GM12878 (cell line): Measurements from ENCODE around the gene KDF1. TPM values are rescaled to one million over a fixed set of nuclear protein-coding genes. Genes with fewer than 3 reads are reported as not detected.

Experiments
- ATAC-seq: fragments of 200-7000 bp; cut with Tn5 transposase; 3 replicates; pipeline ENCODE4 v1.9.1; 2020; ENCODE audit warnings: mild to moderate bottlenecking, moderate library complexity
- BruUV-seq: library from RNA; stranded (reverse); fragments of 400-500 nt; replicated peaks from 2 replicates; lab custom pipeline; 2021; lab: Mats Ljungman, UMichigan
- CTCF ChIA-PET: fragments of 300-600 bp; sonication (Branson Sonifier 250); formaldehyde crosslinking; extraction: SDS; loops from one replicate; lab custom pipeline; 2021; ENCODE audit warnings: inconsistent platforms; lab: Yijun Ruan, JAX
- POLR2A ChIA-PET: fragments of 350-600 bp; formaldehyde crosslinking; extraction: SDS; loops from one replicate; lab custom pipeline; 2021; ENCODE audit warnings: inconsistent platforms; lab: Charles Lee
- RAD21 ChIA-PET: fragments of 300-600 bp; sonication (Branson Sonifier 250); formaldehyde crosslinking; loops from one replicate; lab custom pipeline; 2023; ENCODE audit warnings: antibody characterized with exemption; ENCODE audit not compliant: unreplicated experiment; lab: Charles Lee
- SMC1A ChIA-PET: fragments of 300-600 bp; sonication (Branson Sonifier 250); formaldehyde crosslinking; loops from one replicate; lab custom pipeline; 2023; ENCODE audit not compliant: unreplicated experiment, uncharacterized antibody; lab: Charles Lee
- DNase-seq: peaks from one replicate; pipeline ENCODE4 v3.0.0-alpha.2; 2011; ENCODE audit warnings: low read depth, low spot score
- FAIRE-seq: peaks from 3 replicates; lab custom pipeline; 2011; peaks lifted over from hg19 to GRCh38; lab: Jason Lieb, UNC
- H2AFZ ChIP-seq: 2 replicates; pipeline ENCODE4 v1.6.0; 2011; ENCODE audit warnings: low read depth, low read length, control low read depth; ENCODE audit not compliant: control insufficient read depth
- H3K27ac ChIP-seq: 2 replicates; pipeline ENCODE4 v1.5.1; 2011; ENCODE audit warnings: control low read depth; ENCODE audit not compliant: control insufficient read depth, insufficient read depth
- H3K27me3 ChIP-seq, 2 experiments: replicated peaks in 1 of 2; 2 replicates each; pipeline versions ENCODE4 v1.6.0 to v1.6.1; 2011; ENCODE audit warnings: low read length in 1 of 2; ENCODE audit not compliant: control insufficient read depth in 2 of 2, insufficient read depth in 2 of 2
- H3K36me3 ChIP-seq, 2 experiments: 2 replicates each; pipeline ENCODE4 v1.5.1; 2011; ENCODE audit warnings: low read length in 1 of 2; ENCODE audit not compliant: control insufficient read depth in 2 of 2, insufficient read depth in 2 of 2
- H3K4me1 ChIP-seq: 2 replicates; pipeline ENCODE4 v1.6.1; 2011; ENCODE audit warnings: mild to moderate bottlenecking, low read length, moderate library complexity, mixed read lengths; ENCODE audit not compliant: control insufficient read depth, insufficient read depth
- H3K4me2 ChIP-seq: 2 replicates; pipeline ENCODE4 v1.6.0; 2011; ENCODE audit warnings: control low read depth; ENCODE audit not compliant: control insufficient read depth, insufficient read depth
- H3K4me3 ChIP-seq: fragments of 200-600 bp; sonication (generic); 2 replicates; pipeline ENCODE4 v1.5.1; 2016
- H3K79me2 ChIP-seq: 2 replicates; pipeline ENCODE4 v1.6.0; 2011; ENCODE audit warnings: low read length; ENCODE audit not compliant: control insufficient read depth, insufficient read depth
- H3K9ac ChIP-seq: 2 replicates; pipeline ENCODE4 v1.8.0; 2011; ENCODE audit warnings: low read length, control low read depth, mixed read lengths; ENCODE audit not compliant: control insufficient read depth, insufficient read depth
- H3K9me3 ChIP-seq: replicated peaks from 3 replicates; pipeline ENCODE4 v1.5.1; 2011; ENCODE audit warnings: mild to moderate bottlenecking, low read length; ENCODE audit not compliant: control insufficient read depth, insufficient read depth
- H4K20me1 ChIP-seq: 2 replicates; pipeline ENCODE4 v1.6.0; 2011; ENCODE audit not compliant: control insufficient read depth, insufficient read depth
- DPF2 ChIP-seq: fragments of 450-650 bp; IDR thresholded peaks from 2 replicates; pipeline ENCODE4 v1.6.1; 2017; ENCODE audit warnings: mild to moderate bottlenecking
- E2F8 ChIP-seq: fragments of 450-650 bp; IDR thresholded peaks from 2 replicates; pipeline ENCODE4 v1.6.1; 2018; ENCODE audit warnings: mild to moderate bottlenecking, low read depth, moderate library complexity; ENCODE audit not compliant: partially characterized antibody
- KDM1A ChIP-seq: fragments of 200-600 bp; sonication (generic); IDR thresholded peaks from 2 replicates; pipeline ENCODE4 v1.6.1; 2016; ENCODE audit warnings: borderline replicate concordance
- NR2C1 ChIP-seq: fragments of 450-650 bp; IDR thresholded peaks from 2 replicates; pipeline ENCODE4 v1.6.1; 2017; ENCODE audit warnings: antibody characterized with exemption, mild to moderate bottlenecking, moderate library complexity
- PKNOX1 ChIP-seq: fragments of 450-650 bp; IDR thresholded peaks from 2 replicates; pipeline ENCODE4 v1.6.1; 2016; ENCODE audit warnings: mild to moderate bottlenecking
- PRDM15 ChIP-seq: fragments of 450-650 bp; formaldehyde crosslinking; IDR thresholded peaks from 2 replicates; pipeline ENCODE4 v1.4.0; 2020; ENCODE audit warnings: mild to moderate bottlenecking, moderate library complexity
- RAD21 ChIP-seq: IDR thresholded peaks from 2 replicates; pipeline ENCODE4 v1.6.1; 2011; ENCODE audit warnings: mild to moderate bottlenecking, low read depth, low read length, moderate library complexity; ENCODE audit not compliant: insufficient read depth
- STAT1 ChIP-seq: fragments of 450-650 bp; conservative IDR thresholded peaks from 2 replicates; pipeline ENCODE4 v1.6.1; 2014; ENCODE audit warnings: antibody characterized with exemption, mild to moderate bottlenecking
- TAF1 ChIP-seq: IDR thresholded peaks from 2 replicates; pipeline ENCODE4 v1.6.1; 2011; ENCODE audit warnings: mild to moderate bottlenecking, low read depth, low read length, borderline replicate concordance
- ZBED1 ChIP-seq: IDR thresholded peaks from 2 replicates; pipeline ENCODE4 v1.6.1; 2016; ENCODE audit warnings: borderline replicate concordance
- WGBS: methylation state at CpG from one replicate; pipeline ENCODE4 v1.1.6; 2016; ENCODE audit warnings: low lambda C conversion rate; ENCODE audit not compliant: insufficient replicate concordance, insufficient coverage; ENCODE audit errors: missing lambda C conversion rate; 5-methylcytosine and 5-hydroxymethylcytosine counted together
- in situ Hi-C: fragments of 300-500 bp; cut with MboI; formaldehyde crosslinking; loops from 9 replicates; pipeline ENCODE4 v1.14.3; 2018; ENCODE audit warnings: mixed read lengths
- intact Hi-C: fragments of 100-400 bp; cut with micrococcal nuclease; formaldehyde crosslinking; loops from one replicate; pipeline ENCODE4 v1.14.2; 2022; ENCODE audit not compliant: unreplicated experiment
- polyA plus RNA-seq, 11 experiments: library from polyadenylated mRNA; depleted of rRNA in 4 of 11; unstranded in 6 of 11; stranded (reverse) in 5 of 11; fragments of >200 nt; fragmentation: Nextera tagmentation in 4 of 11; fragmentation: Illumina TruSeq in 1 of 11; extraction: Ambion mirVana in 4 of 11; extraction: Trizol in 1 of 11; gene quantifications; 1 replicate in 1 of 11; 2 replicates in 10 of 11; pipeline versions ENCODE4 v1.2.1 to v1.2.3, GENCODE V29; 2011 to 2016; ENCODE audit warnings: inconsistent platforms in 2 of 11, missing spikeins in 2 of 11, low read depth in 1 of 11
- total RNA-seq, 4 experiments: library from RNA; depleted of rRNA in 3 of 4; stranded (reverse); fragments of >200 nt in 3 of 4; fragmentation: Illumina TruSeq in 1 of 4; extraction: Trizol in 1 of 4; gene quantifications; 2 replicates each; pipeline versions ENCODE4 v1.2.1 to v1.2.3, GENCODE V29; 2013 to 2021

Gene KDF1
- total and polyA plus RNA-seq, 10 of the 15 experiments (the other 5 are each of a cell fraction or from before 2014, with no cell fraction given), result 0.03 to 0.13 (median 0.04) TPM; not detected in 7

GRCh38 chr1:27000817-27001460 lies 40.7 kb upstream of the KDF1 start (continued):
- no peak for TF ChIP-seq ZBED1
- no peak for TF ChIP-seq KDM1A
- TF ChIP-seq TAF1, result no peak
- no peak for TF ChIP-seq PKNOX1
- TF ChIP-seq DPF2, result no peak
- TF ChIP-seq RAD21, result no peak

- ATAC-seq (no peak), DNase-seq (no peak), FAIRE-seq (no peak)
- no peak overlapping the region for H3K4me2 ChIP-seq
- H3K27me3 ChIP-seq, result peaks cover 0 to under 1% of the 10 kb centered on the region in 2 experiments
- H3K9me3 ChIP-seq, result no peaks in the 10 kb centered on the region
- ChIA-PET SMC1A (interaction anchor here (1.8 kb wide), 1 partner anchor 96 kb away, joined by 6 read pairs; no protein-coding TSS in a partner anchor), RAD21 (no interaction called here), POLR2A (interaction anchor here (0.6 kb wide), 1 partner anchor 104 kb away, joined by 7 read pairs; no protein-coding TSS in a partner anchor), CTCF (interaction anchor here (0.7 to 2.6 kb wide), 3 partner anchors 40 to 97 kb away, joined by 3 to 18 read pairs (median 12); no protein-coding TSS in a partner anchor)
- no peak overlapping the region for H3K9ac ChIP-seq
- in situ Hi-C loops (no loop called here), intact Hi-C loops (no loop called here)
- H3K4me1 ChIP-seq, result peaks cover 3% of the 10 kb centered on the region
- no peaks in the 10 kb centered on the region for H3K79me2 ChIP-seq
- WGBS, result 49% methylated on average over 9 of the region's 9 CpGs
- no peaks in the 10 kb centered on the region for H4K20me1 ChIP-seq
- H3K27ac ChIP-seq, result no peak overlapping the region
- H3K4me3 ChIP-seq, result no peak overlapping the region
- no peak overlapping the region for H2AFZ ChIP-seq
- no peaks in the 10 kb centered on the region for H3K36me3 ChIP-seq
- no TSS peak for BruUV-seq
- no peak for TF ChIP-seq NR2C1
- no peak for TF ChIP-seq PRDM15
- no peak for TF ChIP-seq E2F8
- TF ChIP-seq STAT1, result no peak
Observed at GRCh38 chr1:27000090-27000816, 40.0 kb upstream of the KDF1 start.
